NB4 (cell line): Measurements from ENCODE around the gene PPP2R5B.

Experiments used
- POLR2A ChIP-seq: IDR thresholded peaks from 2 replicates; pipeline ENCODE4 v1.6.1; 2011; ENCODE audit warnings: mild to moderate bottlenecking; ENCODE audit not compliant: insufficient read length; ENCODE audit errors: extremely low read depth
- TF ChIP-seq, protein P1 (sequence below): IDR thresholded peaks from one replicate; pipeline ENCODE4 v1.5.1; 2012; ENCODE audit warnings: low read depth, low read length

DNA sequence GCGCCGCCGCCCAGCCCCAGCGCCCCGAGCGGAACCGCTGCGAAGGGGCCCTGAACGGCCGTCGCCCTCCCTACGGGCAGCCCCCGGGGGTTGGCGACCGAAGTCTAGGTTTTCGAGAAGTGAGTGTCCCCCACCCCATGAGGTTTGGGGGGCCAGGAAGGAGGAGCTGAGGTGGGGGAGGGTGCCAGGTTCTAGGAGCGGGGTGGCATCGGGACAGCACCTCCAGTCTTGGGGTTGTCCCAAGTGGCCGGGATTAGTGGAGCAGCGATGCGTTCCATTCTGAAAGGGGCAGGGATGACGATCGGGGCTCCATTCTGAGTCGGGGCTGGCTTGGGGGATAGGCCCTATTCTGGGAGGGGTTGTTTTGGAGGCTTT is 408 bp downstream of the PPP2R5B start:
- no peak for TF ChIP-seq POLR2A
- TF ChIP-seq, protein P1, sequence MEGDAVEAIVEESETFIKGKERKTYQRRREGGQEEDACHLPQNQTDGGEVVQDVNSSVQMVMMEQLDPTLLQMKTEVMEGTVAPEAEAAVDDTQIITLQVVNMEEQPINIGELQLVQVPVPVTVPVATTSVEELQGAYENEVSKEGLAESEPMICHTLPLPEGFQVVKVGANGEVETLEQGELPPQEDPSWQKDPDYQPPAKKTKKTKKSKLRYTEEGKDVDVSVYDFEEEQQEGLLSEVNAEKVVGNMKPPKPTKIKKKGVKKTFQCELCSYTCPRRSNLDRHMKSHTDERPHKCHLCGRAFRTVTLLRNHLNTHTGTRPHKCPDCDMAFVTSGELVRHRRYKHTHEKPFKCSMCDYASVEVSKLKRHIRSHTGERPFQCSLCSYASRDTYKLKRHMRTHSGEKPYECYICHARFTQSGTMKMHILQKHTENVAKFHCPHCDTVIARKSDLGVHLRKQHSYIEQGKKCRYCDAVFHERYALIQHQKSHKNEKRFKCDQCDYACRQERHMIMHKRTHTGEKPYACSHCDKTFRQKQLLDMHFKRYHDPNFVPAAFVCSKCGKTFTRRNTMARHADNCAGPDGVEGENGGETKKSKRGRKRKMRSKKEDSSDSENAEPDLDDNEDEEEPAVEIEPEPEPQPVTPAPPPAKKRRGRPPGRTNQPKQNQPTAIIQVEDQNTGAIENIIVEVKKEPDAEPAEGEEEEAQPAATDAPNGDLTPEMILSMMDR, result no peak
